ENCODE measurements around the gene INSYN2B.

- TF ChIP-seq CTCF (IDR thresholded peaks at IDR 0.05) (no peak), EP300 (IDR thresholded peaks at IDR 0.05) (no peak)
Observed at GRCh38 chr5:169944115-169944514, 36.2 kb downstream of the INSYN2B start.

Data from gastroesophageal sphincter (tissue), 3 donors.